ENCODE data around the gene IGIP. TPM values are rescaled to one million over a fixed set of nuclear protein-coding genes. Genes with fewer than 3 reads are reported as not detected.

IGIP gene
- total and polyA plus RNA-seq, 3 donors from 2014 or later, result 7.1 to 12.1 (median 11.1) TPM

DNA sequence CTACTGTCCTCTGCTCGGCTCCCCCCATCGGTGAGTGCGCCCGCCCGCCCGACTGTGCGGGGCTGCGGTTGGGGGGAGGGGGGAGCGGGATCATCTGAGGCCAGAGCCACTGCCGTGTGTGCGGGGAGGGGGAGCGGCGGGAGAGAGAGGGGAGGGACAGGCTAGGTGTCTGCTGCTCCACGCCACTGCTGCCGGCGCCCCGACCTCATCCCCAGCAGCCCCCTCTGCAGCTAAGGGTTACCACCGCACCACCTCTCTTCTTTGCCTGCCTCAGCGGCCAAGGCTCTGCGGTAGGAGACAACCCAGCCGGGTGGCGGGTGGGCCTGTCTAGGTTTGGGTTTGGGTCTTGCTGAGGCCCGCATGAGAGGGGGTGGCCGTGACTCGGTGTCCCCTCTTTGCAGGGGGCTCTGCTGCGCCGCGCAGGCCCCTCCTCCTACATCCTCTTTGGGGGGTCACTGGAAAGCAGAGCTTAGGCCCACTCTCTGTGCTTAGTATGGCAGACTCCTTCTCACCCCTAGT, 12.5 kb upstream of the IGIP start:
- H3K27ac ChIP-seq, result peak overlapping the region; percentile 96
- intact Hi-C loops (cut with DNase I; ENCODE audit: low total_unique reads), result no loop called here
- no peaks in the 10 kb centered on the region for H3K27me3 ChIP-seq
- H3K4me1 ChIP-seq, result peaks cover 52% of the 10 kb centered on the region
- TF ChIP-seq CTCF (IDR thresholded peaks at IDR 0.05), result no peak
- TF ChIP-seq POLR2A (IDR thresholded peaks at IDR 0.05), result no peak
- H3K36me3 ChIP-seq (ENCODE audit: low read depth, missing control alignments), result no peaks in the 10 kb centered on the region
- no peaks in the 10 kb centered on the region for H3K9me3 ChIP-seq
- peak; percentile 54 for DNase-seq
- 1 to 4% methylated on average over 9 to 26 of the region's 28 CpGs for WGBS, 2 donors
- peak overlapping the region; percentile 79 to 85 for H3K4me3 ChIP-seq

GRCh38 chr5:140113699-140114263, 12.0 kb upstream of the IGIP start, which contains the start of gene PURA:
Gene PURA, plus strand, starts transcription at chr5:140114109. Its CDS starts 73 bp downstream, at chr5:140114182.
- Histone ChIP-seq H3K36me3 (ENCODE audit: low read depth, missing control alignments) (no peaks in the 10 kb centered on the region), H3K9me3 (no peaks in the 10 kb centered on the region), H3K27ac (peak within 1 kb of the TSS; percentile 96), H3K4me1 (peaks cover 49% of the 10 kb centered on the region), H3K27me3 (no peaks in the 10 kb centered on the region), H3K4me3 (peak within 1 kb of the TSS; percentile 79 to 85)
- intact Hi-C loops (cut with DNase I; ENCODE audit: low total_unique reads), result no loop called here
- 0 to 2% methylated on average over 12 of the region's 60 CpGs for WGBS, 2 donors
- peak; percentile 95 for DNase-seq
- TF ChIP-seq POLR2A (IDR thresholded peaks at IDR 0.05), result peak; percentile 32
- peak in 1 of 3 experiments; percentile 33 for TF ChIP-seq CTCF (IDR thresholded peaks at IDR 0.05)

- Histone ChIP-seq H3K27me3 (no peaks in the 10 kb centered on the region), H3K4me3 (peak overlapping the region; percentile 79 to 85), H3K4me1 (peaks cover 42% of the 10 kb centered on the region), H3K27ac (peak overlapping the region; percentile 96), H3K36me3 (ENCODE audit: low read depth, missing control alignments) (no peaks in the 10 kb centered on the region), H3K9me3 (no peaks in the 10 kb centered on the region)
- TF ChIP-seq CTCF (IDR thresholded peaks at IDR 0.05), result no peak
- no peak for TF ChIP-seq POLR2A (IDR thresholded peaks at IDR 0.05)
- WGBS, 2 donors, result 4 to 12% methylated on average over 14 to 63 of the region's 65 CpGs
- peak; percentile 78 for DNase-seq
- intact Hi-C loops (cut with DNase I; ENCODE audit: low total_unique reads), result no loop called here
Measured at GRCh38 chr5:140114341-140115185, 11.2 kb upstream of the IGIP start.

DNA sequence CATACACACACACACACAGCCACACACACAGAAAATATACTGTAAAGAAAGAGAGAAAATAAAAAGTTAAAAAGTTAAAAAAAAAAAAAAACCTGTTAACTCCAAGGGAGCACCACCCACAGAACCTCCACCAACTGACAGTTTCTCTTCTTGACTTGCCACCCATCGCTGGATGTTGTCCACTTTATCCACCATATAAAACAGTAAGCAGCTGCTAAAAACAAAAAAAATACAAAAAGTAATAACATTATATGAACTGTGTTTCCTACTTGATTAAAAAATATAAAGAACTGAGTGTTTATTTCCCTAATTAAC, 10.6 kb upstream of the IGIP start:
- Histone ChIP-seq H3K9me3 (no peaks in the 10 kb centered on the region), H3K36me3 (ENCODE audit: low read depth, missing control alignments) (no peaks in the 10 kb centered on the region), H3K27me3 (no peaks in the 10 kb centered on the region), H3K4me3 (peak overlapping the region; percentile 79 to 85), H3K27ac (peak overlapping the region; percentile 96), H3K4me1 (peaks cover 41% of the 10 kb centered on the region)
- intact Hi-C loops (cut with DNase I; ENCODE audit: low total_unique reads), result no loop called here
- WGBS, 2 donors, result 30 to 39% methylated on average over 1 of the region's 1 CpG
- DNase-seq, result no peak
- TF ChIP-seq CTCF (IDR thresholded peaks at IDR 0.05) (no peak), POLR2A (IDR thresholded peaks at IDR 0.05) (no peak)

Data from testis (tissue), 3 donors.